NCI-H2227 (cell line): ENCODE data around the gene ABCC10.
"Not testable (repeated sequence)": the region's sequence is repeated elsewhere in the genome, so short reads cannot be mapped to it uniquely, and the experiment has no call there.

Experiments used
- DNase-seq: peaks from one replicate; lab custom pipeline; 2025; ENCODE audit not compliant: unreplicated experiment; lab: John Stamatoyannopoulos, UW

ABCC10 gene

DNA sequence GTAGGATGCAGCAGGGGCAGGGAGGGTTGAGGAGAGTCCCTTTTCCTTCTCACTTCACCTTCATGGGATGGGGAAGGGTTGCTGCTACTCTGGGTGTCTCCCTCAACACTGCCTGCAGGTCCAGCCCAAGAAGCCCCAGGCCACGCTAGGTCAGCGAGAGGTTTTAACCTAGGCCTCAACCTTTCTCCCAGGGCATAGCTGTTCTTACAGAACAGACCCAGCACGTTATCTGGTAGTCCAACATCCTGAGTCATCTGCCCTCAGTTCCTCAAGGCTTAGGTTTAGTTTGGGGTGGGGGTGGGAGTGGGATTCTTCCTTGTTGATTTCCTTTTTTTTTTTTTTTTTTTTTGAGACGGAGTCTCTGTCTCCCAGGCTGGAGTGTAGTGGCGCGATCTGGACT, 67.0 kb downstream of the ABCC10 start:
- no peak for DNase-seq

DNA sequence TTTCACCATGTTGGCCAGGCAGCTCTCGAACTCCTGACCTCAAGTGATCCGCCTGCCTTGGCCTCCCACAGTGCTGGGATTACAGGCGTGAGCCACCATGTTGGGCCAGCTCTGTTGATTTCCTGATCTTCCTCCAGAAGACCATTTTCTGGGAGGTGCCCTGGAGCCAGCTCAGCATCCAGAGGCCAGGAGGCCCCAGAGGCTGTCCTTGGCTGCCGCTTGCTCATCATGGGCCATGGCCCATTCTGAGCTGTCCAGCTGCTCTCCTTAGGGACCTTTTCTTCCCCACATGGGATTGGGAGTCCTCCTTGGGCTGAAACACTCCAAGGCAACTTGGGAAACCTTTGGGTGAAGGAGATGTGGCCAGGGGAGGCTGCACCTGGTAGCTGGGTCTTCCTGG, 67.4 kb downstream of the ABCC10 start:
- no peak for DNase-seq

DNA sequence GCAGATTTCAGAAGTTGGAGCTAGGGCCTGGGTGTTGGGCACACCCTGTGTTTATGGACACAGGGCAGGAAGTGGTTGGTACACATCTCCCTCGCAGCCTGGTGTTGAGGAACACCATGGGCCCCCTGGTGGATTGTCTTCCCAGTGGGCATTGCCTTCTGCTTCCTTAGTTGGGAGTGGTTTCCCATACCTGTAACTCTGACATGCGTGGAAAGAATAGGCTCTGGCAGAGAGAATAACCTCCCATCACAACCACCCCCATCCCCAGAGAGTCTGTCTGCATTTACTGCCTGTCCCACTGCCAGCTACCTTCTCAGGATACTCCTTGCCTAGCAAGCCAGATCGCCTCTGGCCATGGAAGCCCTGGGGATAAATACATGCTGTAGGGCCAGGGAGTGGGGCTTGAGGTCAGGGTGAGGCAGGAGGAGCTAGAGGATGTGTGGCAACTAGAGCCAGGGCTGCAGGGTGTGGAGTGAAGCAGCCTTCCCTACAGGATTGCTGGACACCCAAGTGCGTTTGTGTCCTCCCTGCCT, 68.1 kb downstream of the ABCC10 start:
- DNase-seq: no peak

DNA sequence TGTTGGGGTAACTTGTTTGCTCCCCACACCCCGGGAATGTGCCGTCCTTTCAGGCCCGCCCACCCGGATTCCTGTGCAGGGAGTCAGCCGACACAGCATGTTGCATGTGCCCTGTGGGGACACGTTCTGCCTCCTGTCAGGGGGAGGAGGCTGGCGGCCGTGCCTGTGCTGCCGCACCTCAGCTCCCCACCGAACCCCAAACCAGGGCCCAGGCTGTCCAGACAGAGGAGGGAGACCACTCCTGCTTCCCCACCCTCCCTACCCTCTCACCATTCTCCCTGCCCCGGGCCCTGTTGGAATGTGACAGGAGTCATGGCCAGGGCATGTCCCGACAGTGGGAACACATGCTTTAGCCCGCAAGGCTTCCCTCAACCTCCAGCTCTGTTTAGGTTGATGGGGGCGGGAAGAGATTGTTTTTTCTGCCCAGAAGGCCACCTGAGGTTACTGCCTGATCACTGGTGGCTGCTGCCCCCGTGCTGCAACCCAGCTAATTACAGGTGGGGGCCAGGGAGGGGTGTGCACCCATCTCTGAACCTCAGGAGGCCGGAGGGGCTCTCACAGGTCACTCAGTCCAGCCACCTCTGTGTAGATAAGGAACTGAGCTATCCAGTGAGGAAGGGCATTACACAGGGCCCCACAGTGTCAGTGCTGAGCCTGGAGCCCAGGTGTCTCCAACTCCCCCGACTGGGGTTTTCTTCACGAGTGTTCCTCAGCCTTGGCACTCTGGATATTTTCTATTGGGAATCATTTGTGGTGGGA, 69.2 kb downstream of the ABCC10 start:
- no peak for DNase-seq

DNA sequence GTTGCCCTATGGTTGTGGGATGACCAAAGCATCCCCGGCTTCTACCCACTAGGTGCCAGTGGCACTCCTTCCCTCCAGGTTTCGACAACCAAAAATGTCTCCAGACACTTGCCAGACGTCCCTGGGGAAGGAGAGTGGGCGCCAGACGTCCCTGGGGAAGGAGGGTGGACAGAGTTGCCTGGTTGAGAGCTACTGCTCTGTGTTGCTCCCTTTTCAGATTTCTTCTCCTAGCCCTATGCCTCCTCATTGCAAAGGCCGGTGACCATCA, 69.7 kb downstream of the ABCC10 start:
- no peak for DNase-seq

DNA sequence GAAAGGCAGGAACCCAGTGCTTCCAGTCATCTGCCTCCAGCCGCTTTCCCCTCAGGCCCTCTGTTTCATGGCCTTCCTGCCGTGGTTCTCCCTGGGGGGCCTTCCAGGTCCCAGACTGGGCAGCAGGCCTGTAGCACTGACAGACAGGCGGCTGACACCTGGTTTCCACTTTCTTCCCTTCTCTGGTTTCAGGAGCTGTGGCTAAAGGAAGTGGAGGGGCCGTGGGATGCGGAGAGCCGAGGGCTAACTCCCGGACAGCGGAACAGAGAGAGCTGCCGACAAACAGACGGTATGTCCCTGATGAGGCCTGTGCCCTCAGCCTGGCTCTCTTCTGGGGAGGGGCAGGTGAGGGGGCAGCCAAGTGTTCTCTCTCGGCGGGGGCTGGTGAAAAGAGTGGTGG, 70.3 kb downstream of the ABCC10 start:
- no peak for DNase-seq

DNA sequence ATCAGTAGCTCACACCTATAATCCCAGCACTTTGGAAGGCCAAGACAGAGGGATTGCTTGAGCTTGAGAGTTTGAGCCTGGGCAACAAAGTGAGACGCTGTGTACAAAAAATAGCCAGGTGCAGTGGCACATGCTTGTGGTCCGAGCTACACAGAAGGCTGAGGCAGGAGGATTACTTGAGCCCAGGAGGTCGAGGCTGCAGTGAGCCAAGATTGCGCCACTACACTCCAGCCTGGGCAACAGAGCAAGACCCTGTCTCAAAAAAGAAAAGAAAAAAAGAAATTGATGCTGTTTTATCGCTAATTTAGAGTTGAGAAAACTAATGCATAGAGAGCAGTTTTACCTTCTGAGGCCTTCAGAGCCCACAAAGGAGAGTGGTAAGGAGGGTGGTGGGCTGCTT, 71.0 kb downstream of the ABCC10 start:
- DNase-seq: not testable (repeated sequence)

DNA sequence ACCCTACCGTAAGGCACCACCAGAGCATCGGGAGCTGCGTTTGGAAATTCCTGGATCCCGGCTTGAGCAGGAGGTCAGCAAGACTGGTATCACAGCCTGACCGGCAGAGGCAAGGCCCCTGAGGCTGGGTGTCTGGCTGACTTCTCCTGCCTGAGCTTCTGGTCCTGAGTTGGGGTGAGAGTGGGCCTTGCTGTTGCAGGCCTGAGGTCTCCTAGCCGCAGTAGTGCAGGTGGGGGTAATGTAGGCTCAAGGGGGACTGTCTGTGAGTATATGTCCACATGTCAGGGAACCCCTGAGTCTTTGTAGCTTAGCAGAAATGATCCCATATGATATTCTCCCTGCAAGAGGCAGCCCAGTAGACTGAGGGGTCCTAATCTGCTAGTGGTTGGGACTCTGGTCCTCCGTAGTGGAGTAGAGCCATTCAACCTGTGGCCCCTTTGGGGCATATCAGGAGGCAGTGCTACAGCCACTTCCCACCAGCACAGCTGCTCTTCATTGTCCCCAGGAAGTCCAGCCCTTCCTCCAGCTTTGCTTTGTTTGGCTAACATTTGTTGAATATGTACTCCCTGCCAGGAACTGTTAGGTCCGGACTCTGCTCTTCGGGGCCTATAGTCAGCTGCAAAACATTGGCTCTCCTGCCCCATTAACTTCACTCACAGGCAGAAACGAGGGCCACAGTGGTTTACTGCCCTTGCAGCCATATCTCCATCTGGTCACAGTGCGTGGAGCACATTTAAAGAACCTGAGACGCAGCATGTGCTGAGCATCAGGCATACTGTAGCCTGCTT, 71.9 kb downstream of the ABCC10 start:
- DNase-seq: no peak
